ENCODE results near the gene ALCAM.

DNA sequence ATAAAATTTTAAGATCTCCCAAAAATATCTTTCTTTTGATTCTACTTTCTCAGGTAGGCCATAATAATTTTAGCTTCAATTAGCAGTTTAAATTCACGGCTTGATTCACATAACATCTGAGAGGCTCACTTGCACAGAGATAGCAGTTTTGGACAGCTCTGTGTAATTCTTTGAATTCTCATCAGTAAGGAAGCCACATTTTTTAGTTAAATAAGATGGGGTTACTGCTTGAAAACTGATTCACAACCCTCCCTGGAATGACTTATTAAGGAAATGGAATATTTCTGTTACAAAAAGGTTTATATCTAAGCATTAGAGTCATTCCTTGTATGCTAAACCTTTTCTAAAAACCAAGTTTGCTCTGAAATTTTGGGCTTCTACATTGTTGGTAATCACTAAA, 212.7 kb downstream of the ALCAM start:
- TF ChIP-seq, protein P1, sequence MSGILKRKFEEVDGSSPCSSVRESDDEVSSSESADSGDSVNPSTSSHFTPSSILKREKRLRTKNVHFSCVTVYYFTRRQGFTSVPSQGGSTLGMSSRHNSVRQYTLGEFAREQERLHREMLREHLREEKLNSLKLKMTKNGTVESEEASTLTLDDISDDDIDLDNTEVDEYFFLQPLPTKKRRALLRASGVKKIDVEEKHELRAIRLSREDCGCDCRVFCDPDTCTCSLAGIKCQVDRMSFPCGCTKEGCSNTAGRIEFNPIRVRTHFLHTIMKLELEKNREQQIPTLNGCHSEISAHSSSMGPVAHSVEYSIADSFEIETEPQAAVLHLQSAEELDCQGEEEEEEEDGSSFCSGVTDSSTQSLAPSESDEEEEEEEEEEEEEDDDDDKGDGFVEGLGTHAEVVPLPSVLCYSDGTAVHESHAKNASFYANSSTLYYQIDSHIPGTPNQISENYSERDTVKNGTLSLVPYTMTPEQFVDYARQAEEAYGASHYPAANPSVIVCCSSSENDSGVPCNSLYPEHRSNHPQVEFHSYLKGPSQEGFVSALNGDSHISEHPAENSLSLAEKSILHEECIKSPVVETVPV (CRISPR knock-in tag; IDR thresholded peaks at IDR 0.05) = no peak
- TF ChIP-seq GLIS3 (CRISPR knock-in tag; IDR thresholded peaks at IDR 0.05) (no peak), RARB (CRISPR knock-in tag; IDR thresholded peaks at IDR 0.05) (no peak), OSR1 (CRISPR knock-in tag; IDR thresholded peaks at IDR 0.05) (no peak), ZNF565 (CRISPR knock-in tag; conservative IDR thresholded peaks at IDR 0.05; ENCODE audit: low read depth) (no peak), ZNF70 (CRISPR knock-in tag; IDR thresholded peaks at IDR 0.05) (no peak), PPARA (CRISPR knock-in tag; IDR thresholded peaks at IDR 0.05; ENCODE audit: borderline replicate concordance) (no peak), TOX (CRISPR knock-in tag; IDR thresholded peaks at IDR 0.05; ENCODE audit: borderline replicate concordance) (no peak), CSDC2 (CRISPR knock-in tag; IDR thresholded peaks at IDR 0.05) (no peak), ARNTL (CRISPR knock-in tag; IDR thresholded peaks at IDR 0.05; ENCODE audit: borderline replicate concordance, low read depth) (no peak), ESRRG (CRISPR knock-in tag; IDR thresholded peaks at IDR 0.05) (no peak), ISL1 (CRISPR knock-in tag; IDR thresholded peaks at IDR 0.05) (no peak), ZFP30 (CRISPR knock-in tag; IDR thresholded peaks at IDR 0.05) (no peak)
- TF ChIP-seq, protein P2, sequence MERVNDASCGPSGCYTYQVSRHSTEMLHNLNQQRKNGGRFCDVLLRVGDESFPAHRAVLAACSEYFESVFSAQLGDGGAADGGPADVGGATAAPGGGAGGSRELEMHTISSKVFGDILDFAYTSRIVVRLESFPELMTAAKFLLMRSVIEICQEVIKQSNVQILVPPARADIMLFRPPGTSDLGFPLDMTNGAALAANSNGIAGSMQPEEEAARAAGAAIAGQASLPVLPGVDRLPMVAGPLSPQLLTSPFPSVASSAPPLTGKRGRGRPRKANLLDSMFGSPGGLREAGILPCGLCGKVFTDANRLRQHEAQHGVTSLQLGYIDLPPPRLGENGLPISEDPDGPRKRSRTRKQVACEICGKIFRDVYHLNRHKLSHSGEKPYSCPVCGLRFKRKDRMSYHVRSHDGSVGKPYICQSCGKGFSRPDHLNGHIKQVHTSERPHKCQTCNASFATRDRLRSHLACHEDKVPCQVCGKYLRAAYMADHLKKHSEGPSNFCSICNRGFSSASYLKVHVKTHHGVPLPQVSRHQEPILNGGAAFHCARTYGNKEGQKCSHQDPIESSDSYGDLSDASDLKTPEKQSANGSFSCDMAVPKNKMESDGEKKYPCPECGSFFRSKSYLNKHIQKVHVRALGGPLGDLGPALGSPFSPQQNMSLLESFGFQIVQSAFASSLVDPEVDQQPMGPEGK (CRISPR knock-in tag; IDR thresholded peaks at IDR 0.05; ENCODE audit: borderline replicate concordance) = no peak

Measured in SK-N-SH treated with all-trans-retinoic acid at 6 μM for 48 hours (cell line).